NCI-H2227 treated with DMSO at 0.1 percent for 48 hours (cell line): ENCODE measurements around the gene PVALB.

Source experiments
- DNase-seq: peaks from one replicate; lab custom pipeline; 2025; lab: John Stamatoyannopoulos, UW

Gene PVALB

DNA sequence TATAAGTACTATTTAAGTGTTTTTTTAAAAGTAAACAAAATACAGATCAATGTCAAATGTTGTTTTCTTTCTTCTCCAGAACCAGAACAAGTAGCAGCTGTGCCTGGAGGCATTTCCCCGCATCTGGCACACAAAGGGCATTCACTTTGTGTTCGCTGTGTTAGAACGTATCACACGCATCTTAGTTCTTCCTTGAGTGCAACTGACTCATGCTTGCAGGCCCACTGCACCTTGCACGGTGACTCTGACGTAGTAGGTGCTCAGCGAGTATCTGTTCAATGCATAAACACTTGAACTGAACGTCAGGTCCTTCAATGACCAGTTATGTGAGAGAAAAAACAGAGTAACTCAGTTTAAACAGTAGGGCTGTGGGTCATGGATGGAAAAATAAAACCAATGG lies 44.4 kb downstream of the PVALB start:
- DNase-seq = no peak

DNA sequence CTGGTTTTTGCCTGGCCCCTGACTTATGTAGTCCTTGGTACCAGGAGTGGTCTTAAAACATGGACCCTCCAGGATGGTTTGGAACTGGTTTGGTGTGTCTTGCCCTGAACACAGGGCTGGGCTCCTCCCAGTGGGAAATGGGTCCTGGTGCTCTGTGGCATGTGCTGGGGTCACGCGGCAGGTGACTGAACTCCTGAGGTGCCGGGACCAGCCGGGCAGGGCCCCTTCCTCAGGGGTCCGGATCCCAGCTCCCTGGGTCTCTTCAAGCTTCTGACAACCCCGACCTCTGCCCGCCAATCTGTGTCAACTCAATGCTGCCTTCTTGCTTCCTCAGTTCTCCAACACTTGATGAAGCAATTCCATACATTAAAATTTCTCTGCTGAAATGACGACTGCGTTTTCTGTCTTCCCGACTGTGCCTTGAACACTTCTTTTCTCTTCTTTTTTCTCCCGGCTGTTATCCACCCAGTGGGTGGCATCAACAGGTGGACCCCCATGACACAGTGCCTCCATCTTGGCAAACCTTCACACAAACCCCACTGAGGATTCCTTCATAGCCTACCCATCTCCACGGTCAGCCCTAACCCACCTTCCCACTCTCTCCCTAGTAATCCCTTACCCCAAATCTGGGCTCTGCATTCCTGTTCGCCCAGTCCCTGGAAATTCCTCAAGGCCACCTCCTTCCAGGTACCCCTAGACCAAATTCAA lies 45.3 kb downstream of the PVALB start:
- no peak for DNase-seq

DNA sequence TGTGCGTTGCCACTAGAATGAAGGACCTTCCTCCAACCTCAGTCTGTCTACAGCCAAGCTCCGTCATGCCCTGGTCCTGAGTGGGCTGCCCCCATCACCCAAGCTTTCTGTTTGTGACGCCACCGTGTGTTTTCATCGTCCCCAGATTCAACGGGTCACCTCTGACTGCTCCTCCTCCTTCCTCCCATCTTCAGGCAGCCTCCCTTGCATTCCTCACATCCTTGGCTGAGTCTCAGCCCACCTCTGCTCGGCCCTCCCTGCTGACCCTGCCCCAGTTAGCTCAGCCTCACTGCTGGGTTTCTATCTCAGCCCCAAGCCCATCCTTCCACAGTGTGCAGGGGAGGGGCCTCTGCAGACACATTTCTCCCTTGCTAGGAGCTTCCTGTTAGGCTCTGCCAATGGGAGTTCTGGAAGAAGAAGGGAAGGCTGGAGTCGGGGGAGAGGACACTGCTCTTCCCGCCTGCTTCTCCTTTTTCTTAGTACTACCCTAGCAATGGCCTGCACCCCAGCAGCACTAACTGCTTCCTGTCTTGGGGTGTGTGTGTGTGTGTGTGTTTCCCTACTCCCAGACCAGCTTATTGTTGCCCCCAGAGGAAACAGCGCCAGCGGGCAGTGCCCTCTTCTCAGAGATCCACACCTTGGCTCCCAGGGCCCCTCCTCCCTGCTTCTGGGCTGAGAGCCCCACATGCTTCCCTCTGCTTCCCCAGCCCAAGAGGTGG lies 46.2 kb downstream of the PVALB start:
- DNase-seq = peak; percentile 5

DNA sequence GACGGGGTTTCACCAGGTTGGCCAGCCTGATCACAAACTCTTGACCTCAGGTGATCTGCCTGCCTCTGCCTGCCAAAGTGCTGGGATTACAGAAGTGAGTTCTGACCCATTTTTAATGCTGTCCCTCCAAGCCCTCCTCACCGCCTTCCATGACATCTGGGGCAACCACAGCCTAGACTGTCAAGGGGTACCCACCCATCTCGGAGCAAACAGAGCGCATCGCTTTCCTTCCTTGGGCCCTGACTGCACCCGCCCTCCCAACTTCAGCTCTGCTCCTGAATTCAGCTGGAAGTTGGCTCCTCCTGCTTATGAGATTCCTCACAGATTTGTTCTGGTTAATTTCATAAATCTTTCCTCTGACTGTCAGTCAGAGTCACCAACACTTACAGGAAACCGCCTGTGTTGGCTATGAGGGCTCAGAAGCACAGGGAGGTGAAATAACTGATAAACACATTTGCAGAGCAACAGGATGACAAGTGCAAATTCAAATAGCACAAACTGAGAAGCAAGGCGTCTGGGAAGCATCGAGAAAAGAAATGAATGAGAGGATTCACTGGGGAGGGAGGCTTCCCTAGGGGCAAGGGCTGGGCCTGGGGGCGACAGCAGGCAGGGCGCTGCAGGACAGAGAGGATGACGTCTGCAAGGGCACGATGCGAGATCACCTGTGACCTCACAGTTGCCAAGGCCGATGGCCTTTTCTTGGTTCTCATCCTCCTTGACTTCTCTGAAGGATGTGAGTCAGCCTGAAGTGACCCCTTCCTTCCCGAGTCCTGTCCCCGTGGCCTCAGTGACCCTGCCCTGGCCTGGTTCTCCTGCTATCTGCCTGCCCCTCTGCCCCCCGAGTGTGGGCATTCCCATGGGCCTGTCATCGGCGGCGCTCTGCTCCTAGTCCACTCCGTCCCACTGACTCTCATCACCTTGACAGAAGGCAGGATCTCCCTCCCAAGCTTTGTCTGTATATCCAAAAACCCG lies 47.0 kb downstream of the PVALB start:
- no peak for DNase-seq

- DNase-seq = no peak
Measured at GRCh38 chr22:36768616-36769015, 48.2 kb downstream of the PVALB start.

DNA sequence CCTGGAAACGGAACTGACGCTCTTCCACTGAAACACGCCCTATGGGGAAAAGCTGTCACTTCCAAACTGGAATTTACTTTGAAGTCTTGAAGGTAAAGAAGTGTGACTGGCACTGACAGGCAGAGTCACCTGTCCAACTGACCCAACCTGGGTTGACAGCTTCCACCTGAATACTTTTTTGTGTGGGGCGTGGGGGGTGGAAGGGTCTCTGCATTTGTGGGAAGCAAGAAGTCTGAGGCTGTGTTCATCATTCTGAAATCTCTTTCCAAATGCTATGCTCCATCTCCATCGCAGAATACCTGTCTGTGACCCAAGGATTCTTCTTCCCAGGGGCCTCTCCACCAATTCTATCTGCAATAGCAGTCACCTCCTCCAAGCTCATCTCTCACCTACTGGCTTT lies 48.7 kb downstream of the PVALB start:
- DNase-seq = no peak

GRCh38 chr22:36767035-36767775 lies 49.6 kb downstream of the PVALB start:
- DNase-seq = no peak

GRCh38 chr22:36765943-36766450 lies 50.8 kb downstream of the PVALB start:
- no peak for DNase-seq

- DNase-seq = no peak
Measured at GRCh38 chr22:36765131-36765942, 51.5 kb downstream of the PVALB start.

- DNase-seq = no peak
Measured at GRCh38 chr22:36764641-36765040, 52.2 kb downstream of the PVALB start.

- DNase-seq = no peak
Measured at GRCh38 chr22:36764060-36764459, 52.8 kb downstream of the PVALB start.

DNA sequence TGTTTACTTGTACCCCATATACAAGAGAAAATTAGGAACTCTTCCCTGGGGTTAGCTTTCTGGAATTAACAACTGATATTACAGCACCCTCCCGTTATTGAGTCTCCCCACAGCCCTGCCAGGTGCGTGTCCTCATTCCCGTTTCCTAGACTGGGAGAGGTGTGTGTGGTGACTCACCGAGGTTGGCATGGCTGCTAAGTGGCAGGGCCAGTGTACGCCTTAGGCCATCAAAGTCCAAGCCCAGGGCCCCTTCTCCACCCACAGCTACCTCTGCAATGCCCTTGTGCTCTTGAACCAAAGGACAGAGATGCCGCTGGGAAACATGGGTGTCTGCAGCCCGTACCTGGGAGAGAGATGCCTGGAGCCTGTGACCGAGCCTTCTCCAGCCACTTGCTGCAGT lies 53.3 kb downstream of the PVALB start:
- no peak for DNase-seq

- DNase-seq = no peak
Measured at GRCh38 chr22:36762687-36763260, 54.1 kb downstream of the PVALB start.

DNA sequence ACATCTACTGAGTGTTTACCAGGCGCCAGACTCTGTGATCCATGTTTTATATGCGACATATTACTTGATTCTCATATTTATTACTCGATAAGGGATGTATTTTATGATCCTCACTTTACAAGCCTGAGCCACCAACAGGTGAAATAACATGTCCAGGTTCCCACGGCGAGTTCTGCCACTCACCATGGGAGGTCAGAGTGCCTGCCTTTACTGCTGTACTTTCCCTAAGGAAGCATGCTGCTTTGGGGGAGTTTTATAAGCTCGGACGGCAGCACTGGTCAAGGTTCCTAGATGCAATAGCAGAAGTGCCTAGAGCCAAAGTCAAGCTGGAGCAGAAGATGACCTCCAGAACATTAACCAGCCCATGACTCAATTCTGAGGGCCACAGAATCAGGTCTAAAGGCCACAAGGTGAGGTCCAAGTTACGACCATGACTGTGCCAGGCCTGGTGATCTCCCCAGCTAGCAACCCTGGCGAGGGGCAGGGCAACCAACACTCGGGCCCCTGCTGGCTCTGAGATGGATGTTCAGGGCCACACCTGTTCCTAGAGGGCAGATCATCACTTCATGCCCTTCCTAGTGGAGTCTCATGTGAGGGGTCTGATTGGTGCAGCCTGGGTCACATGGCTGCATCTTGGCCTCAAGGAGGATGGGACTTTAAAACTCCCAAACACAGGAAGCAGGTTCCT lies 55.1 kb downstream of the PVALB start:
- DNase-seq = no peak

DNA sequence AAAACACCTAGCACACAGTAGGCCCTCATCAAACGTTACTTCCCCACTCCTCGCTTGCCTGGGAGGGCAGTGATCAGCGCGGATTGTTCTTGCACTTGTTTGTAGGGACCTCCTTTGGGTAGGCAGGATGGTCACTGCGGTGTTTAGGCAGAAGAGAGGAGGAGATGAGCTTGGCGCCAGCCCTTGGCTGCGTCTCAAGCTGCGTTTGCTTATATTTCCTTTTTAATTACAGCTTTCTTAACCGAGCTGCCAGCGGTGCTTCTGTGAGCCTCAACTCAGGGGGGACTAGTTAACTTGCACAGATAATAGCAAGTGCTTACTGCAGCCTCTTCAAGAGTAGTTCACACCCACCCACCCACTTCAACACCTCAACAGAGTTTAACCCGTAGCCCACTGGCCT lies 56.0 kb downstream of the PVALB start:
- DNase-seq = peak; percentile 60

DNA sequence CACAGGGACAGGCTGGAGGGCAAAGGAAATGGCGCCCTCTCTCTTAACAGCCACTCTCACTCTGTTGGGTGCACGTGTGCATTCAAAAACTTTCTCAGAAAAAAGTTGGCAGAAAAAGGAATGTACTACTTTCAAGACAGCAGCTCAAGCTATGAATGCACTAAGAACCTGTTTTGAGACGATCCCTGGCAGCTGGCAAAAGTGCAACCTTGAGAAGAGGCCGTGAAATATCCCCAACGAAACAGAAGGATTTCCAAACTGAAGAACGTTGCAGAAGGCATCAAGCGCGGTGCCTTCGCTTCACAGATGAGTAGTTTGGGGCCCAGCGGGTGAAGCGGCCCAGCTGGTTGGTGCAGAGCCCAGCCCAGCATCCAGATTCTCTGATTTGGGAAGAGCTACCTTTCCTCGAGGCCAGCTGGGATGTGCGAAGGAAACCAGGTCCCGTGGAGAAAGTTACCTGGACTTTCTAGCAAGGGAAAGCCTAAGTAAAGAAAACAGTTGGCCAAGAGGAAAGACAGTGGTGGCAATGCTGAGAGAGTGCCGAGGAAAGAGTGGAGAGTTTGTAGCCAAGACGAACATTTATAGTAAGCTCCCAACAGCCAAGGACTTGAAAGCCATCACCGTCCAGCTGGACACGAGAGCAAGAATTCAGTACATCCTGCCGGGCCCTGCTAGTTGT lies 57.2 kb downstream of the PVALB start:
- no peak for DNase-seq

GRCh38 chr22:36758792-36759271 lies 58.0 kb downstream of the PVALB start:
- DNase-seq = no peak

- peak; percentile 28 for DNase-seq
Measured at GRCh38 chr22:36757668-36758211, 59.1 kb downstream of the PVALB start.
